ENCODE data around the gene FBXO44.

Gene FBXO44

GRCh38 chr1:11688506-11688905, 33.8 kb downstream of the FBXO44 start:
- no peak for DNase-seq (ENCODE audit: low read depth in 1 of 2, low spot score in 1 of 2)

GRCh38 chr1:11690397-11691301, 36.0 kb downstream of the FBXO44 start:
- no peak for DNase-seq (ENCODE audit: low read depth in 1 of 2, low spot score in 1 of 2)

GRCh38 chr1:11691302-11691914, 36.7 kb downstream of the FBXO44 start, which contains the start of gene DRAXIN:
Gene DRAXIN, plus strand, starts transcription at chr1:11691710. Its CDS starts 14,549 bp downstream, at chr1:11706259.
- no peak for DNase-seq (ENCODE audit: low read depth in 1 of 2, low spot score in 1 of 2)

- DNase-seq (ENCODE audit: low read depth in 1 of 2, low spot score in 1 of 2) = no peak
Observed at GRCh38 chr1:11691928-11692711, 37.4 kb downstream of the FBXO44 start.

DNA sequence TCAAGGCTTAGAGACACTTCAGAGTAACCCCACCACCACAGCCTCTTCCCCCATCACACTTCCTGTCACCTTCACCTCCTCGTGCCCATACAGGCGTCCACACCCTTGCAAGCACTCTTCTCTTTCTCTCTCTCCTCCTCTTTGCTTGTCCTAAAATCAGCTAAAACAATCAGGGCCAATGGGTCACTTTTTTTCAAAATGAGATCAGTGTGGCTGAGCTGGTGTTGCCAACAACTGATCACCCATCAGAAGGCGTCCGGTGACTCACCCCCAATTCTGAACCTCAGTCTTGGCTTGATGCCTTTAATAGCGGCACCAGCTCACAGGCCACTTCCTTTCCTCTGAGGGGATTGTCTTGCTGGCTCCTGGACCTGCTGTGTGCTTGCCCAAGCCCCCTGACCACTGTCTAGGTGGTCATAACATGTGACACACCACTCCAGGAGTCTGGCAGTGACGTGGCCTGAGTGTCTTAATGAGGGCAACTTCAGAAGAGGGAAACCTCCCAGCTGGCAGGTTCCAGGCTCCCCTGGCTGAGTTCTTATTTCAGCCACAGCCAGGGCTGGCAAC, 38.4 kb downstream of the FBXO44 start:
- DNase-seq (ENCODE audit: low read depth in 1 of 2, low spot score in 1 of 2) = no peak

DNA sequence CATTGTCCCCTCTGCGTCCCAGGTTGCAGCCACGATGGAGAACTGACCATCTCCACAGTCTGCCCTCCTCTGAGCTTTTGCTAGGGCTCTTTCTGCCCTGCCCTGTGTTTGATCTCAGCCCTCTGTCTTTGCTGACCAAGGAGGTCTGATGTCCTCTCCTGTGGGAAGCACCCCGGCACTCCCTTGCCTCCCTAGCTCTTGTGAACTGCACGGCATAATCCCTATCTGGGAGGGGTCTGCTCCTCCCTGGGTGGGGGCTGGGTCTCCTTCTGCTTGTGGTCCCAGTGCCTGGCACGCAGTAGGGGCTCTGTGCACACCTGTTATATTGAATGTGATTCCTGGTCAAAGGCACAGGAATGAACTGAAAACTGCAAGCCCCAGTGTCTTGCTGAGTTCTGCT, 39.2 kb downstream of the FBXO44 start:
- DNase-seq (ENCODE audit: low read depth in 1 of 2, low spot score in 1 of 2) = no peak

- DNase-seq (ENCODE audit: low read depth in 1 of 2, low spot score in 1 of 2) = no peak
Observed at GRCh38 chr1:11695861-11696260, 41.2 kb downstream of the FBXO44 start.

DNA sequence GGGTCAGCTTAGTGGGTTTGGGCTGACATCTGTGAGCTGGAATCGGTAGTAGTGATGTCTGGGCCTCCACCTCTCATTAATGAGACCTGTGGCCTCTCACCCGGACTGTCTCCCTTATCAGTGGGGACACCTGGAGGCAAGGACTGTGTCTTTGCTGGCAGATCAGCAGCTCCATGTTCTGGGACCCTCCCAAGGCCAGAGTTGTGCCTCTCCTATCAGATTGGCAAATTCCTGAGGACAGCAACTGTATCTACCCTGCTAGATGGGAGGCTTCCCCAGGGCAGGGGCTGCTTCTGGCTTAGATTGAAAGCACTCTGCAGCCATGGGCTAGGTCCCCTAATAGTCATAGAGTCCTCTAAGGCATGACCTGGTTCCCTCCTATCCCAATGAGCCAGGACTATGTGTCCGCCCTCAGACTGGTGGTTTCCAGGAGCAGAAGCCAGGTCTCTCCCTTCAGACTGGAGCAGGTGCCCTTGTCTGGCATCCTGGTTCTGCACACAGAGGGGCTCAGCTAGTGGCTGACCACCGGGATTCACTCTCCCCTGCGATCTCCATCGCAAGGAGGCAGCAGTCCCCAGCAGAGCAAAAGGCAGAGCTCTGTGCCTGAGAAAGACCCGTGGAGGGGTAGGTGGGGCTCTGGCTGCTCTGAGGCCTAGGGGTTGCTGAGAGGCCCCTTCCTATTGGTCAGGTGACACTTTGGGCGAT, 42.7 kb downstream of the FBXO44 start:
- no peak for DNase-seq (ENCODE audit: low read depth in 1 of 2, low spot score in 1 of 2)

DNA sequence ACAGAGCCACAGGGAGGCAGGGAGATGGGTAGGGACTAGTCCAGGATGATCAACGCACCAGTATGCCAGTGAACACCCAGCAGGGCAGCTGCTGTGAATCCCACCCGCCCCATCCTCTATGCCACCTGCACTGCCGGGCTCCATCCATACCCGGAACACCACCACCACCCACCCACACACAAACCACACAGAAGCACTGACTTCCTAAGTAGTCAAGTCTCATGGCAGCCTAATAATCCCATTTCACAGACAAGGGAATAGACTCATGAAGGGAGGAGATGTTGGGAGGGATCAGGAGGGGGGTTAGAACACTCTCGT, 43.2 kb downstream of the FBXO44 start:
- no peak for DNase-seq (ENCODE audit: low read depth in 1 of 2, low spot score in 1 of 2)

DNA sequence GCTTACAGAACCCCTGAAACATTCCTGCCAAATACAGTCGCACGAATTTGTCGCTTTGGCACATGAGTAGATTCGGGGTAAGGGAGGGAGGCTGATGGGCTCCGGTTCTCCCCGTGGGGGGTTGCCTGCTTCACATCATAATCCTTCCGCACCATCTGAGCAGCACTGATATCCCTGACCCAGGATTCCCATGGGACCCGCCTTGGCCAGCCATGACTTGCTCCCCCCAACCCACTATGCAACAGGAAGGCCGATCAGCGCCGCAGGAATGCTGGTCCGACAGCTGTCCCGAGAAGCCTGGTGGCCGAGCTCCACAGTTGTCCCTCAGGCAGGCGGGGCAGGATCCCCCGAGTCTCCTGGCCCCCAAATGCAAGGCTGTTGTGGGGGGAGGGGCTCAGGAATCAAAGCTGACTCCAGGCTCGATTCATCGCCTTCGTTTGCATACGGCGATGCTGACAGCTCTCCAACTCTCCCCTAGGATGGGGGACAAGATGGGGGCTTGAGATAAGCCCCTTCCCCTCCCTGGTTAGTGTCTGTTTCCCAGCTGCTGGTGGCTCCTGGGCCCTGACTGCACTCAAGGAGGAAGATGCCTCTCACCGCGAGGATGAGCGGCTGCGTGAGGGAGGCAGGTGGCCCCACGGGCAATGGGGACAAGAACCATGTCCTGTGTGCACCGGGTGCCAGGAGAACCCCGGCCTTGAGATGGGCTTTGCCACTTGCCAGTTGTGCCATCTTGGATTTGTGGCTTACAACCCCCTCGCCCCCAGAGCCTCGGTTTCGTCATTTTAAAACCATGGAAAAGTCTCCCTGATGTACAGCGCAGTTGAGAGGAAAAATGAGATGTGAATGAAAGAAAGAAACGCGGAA, 46.2 kb downstream of the FBXO44 start:
- DNase-seq (ENCODE audit: low read depth in 1 of 2, low spot score in 1 of 2) = no peak

GRCh38 chr1:11701551-11701961, 46.9 kb downstream of the FBXO44 start:
- DNase-seq (ENCODE audit: low read depth in 1 of 2, low spot score in 1 of 2) = no peak

- no peak for DNase-seq (ENCODE audit: low read depth in 1 of 2, low spot score in 1 of 2)
Observed at GRCh38 chr1:11701981-11702803, 47.5 kb downstream of the FBXO44 start.

DNA sequence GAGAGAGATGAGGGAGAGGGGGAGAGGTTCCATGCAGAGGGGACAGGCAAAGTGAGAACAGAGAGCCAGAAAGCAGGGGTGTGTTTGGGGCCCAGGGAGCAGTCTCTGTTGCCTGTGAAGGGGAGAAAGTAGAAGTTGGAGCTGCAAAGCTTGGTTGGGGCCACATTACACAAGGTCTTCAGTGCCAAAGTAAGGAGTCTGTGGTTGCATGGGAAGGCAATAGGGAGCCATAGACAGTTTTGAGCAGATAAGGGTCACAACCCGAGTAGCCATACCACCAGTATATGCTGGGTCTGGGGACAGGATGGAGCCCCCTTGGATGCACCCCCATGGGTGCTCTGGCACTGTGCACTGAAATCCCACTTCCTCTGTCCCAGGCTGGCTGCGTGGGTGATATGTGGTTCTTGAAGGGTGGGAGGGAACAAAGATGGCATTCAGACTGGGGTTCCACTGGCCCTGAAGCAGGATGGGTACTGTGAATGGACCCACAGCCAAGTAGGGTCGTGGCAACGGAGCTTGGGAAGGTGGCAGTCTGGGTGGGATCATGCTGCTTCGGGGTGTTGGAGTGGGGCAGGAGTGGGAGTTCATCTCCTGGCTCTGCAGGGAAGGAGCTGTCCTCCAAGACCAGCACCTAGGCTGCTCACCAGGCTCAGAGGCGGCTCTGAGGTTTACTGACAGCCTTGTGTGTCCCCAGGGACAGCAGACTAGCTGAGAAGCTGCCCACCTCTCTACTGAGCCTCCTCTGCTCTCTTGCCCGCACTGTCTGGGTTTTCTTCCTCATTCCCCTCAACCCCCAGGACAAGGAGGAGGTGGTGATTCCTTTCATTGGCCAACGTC, 48.9 kb downstream of the FBXO44 start:
- no peak for DNase-seq (ENCODE audit: low read depth in 1 of 2, low spot score in 1 of 2)

DNA sequence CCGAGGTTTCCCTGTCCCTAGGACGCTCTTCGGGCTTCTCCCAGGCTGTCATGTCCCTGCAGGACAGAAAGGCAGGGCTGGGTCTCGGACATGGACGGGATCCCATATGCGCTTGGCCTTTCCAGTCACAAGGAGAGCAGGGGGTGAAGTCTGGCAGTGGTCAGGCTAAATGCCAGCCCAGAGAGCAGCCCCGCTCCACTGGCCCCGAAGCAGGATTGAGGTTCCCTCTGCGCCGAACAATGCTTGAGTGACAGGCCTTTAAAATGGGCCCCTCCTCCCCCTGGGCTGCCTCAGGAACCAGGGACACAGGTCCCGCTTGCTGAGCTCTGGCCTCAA, 49.5 kb downstream of the FBXO44 start:
- no peak for DNase-seq (ENCODE audit: low read depth in 1 of 2, low spot score in 1 of 2)

GRCh38 chr1:11704691-11705475, 50.2 kb downstream of the FBXO44 start:
- no peak for DNase-seq (ENCODE audit: low read depth in 1 of 2, low spot score in 1 of 2)

DNA sequence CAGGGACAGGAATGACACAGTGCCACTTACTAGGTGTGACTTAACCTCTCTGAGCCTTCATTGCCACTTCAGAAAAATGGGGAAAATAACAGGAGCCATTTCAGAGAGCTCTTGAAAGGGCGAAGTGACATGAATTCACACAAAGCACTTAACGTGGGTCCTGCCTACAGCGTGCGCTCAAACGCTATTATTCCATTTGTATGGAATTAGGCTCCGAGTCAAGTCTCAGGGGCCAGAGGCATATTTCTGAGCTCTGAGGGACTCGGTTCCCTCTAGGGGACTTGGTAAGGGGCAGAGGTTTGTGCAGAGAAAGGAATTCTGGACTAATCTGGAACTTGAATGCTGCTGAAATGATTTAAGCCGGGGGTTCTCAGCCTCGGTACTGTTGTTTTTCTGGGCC, 50.9 kb downstream of the FBXO44 start:
- DNase-seq (ENCODE audit: low read depth in 1 of 2, low spot score in 1 of 2) = no peak

DNA sequence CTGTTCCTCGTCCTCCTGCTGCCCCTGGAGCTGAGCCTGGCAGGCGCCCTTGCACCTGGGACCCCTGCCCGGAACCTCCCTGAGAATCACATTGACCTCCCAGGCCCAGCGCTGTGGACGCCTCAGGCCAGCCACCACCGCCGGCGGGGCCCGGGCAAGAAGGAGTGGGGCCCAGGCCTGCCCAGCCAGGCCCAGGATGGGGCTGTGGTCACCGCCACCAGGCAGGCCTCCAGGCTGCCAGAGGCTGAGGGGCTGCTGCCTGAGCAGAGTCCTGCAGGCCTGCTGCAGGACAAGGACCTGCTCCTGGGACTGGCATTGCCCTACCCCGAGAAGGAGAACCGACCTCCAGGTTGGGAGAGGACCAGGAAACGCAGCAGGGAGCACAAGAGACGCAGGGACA, 51.6 kb downstream of the FBXO44 start:
- no peak for DNase-seq (ENCODE audit: low read depth in 1 of 2, low spot score in 1 of 2)

Data from stimulated activated CD4-positive, alpha-beta T cell treated with anti-CD3 and anti-CD28 coated beads, Interleukin-15, amount 100 ng/mL, for 1 hour (primary cell).